B cell (primary cell): Measurements from ENCODE around the gene MOV10L1. TPM values are rescaled to one million over a fixed set of nuclear protein-coding genes. Genes with fewer than 3 reads are reported as not detected.

ENCODE experiments used
- ATAC-seq: fragments of 200-7000 bp; cut with Tn5 transposase; one replicate; pipeline ENCODE4 v1.10.0; 2021; ENCODE audit warnings: low read depth, mild to moderate bottlenecking, moderate number of reproducible peaks, moderate library complexity
- CTCF ChIA-PET: fragments of 350-600 bp; sonication (Branson Sonifier 250); formaldehyde crosslinking; loops from one replicate; lab custom pipeline; 2021; ENCODE audit warnings: antibody characterized with exemption, inconsistent platforms; lab: Charles Lee
- POLR2A ChIA-PET: fragments of 350-600 bp; sonication (Branson Sonifier 250); formaldehyde crosslinking; loops from one replicate; lab custom pipeline; 2021; ENCODE audit warnings: antibody characterized with exemption; lab: Charles Lee
- DNase-seq: peaks from one replicate; pipeline ENCODE4 v3.0.0; 2013
- H2AFZ ChIP-seq: 2 replicates; pipeline ENCODE4 v1.6.1; 2012; ENCODE audit warnings: mild to moderate bottlenecking, low read depth, low read length; ENCODE audit not compliant: insufficient read depth, poor library complexity, severe bottlenecking
- H3K27ac ChIP-seq, 2 donors: 1 replicate in 1 of 2; 2 replicates in 1 of 2; pipeline ENCODE4 v1.5.1; 2012 to 2013; ENCODE audit warnings: low read length in 2 of 2, mild to moderate bottlenecking in 2 of 2, moderate library complexity in 1 of 2
- H3K27me3 ChIP-seq, 4 experiments: fragments of 200-600 bp in 1 of 4; sonication (generic) in 1 of 4; replicated peaks in 1 of 4; 1 replicate in 2 of 4; 2 replicates in 2 of 4; pipeline versions ENCODE4 v1.6.1 to v1.7.0; 2013 to 2016; ENCODE audit warnings: low read length in 3 of 4, mild to moderate bottlenecking in 2 of 4, mixed read lengths in 1 of 4, moderate library complexity in 1 of 4; ENCODE audit not compliant: insufficient read depth in 4 of 4, control insufficient read depth in 3 of 4; ENCODE audit errors: control extremely low read depth in 1 of 4
- H3K36me3 ChIP-seq, 2 experiments: replicated peaks in 1 of 2; 1 replicate in 1 of 2; 2 replicates in 1 of 2; pipeline versions ENCODE4 v1.6.1 to v1.7.1; 2013; ENCODE audit warnings: low read length in 1 of 2; ENCODE audit not compliant: insufficient read depth in 2 of 2, control insufficient read depth in 1 of 2; ENCODE audit errors: control extremely low read depth in 1 of 2, extremely low read depth in 1 of 2
- H3K4me1 ChIP-seq, 2 donors: fragments of 200-600 bp in 1 of 2; sonication (generic) in 1 of 2; 1 replicate in 1 of 2; 2 replicates in 1 of 2; pipeline versions ENCODE4 v1.5.1 to v1.6.1; 2013 to 2017; ENCODE audit warnings: low read length in 2 of 2; ENCODE audit not compliant: control insufficient read depth in 2 of 2, insufficient read depth in 2 of 2
- H3K4me2 ChIP-seq: replicated peaks from 2 replicates; pipeline ENCODE3; 2012; ENCODE audit warnings: mild to moderate bottlenecking, low read depth, low read length; ENCODE audit not compliant: poor library complexity, severe bottlenecking
- H3K4me3 ChIP-seq, 5 experiments: fragments of 200-600 bp in 1 of 5; sonication (generic) in 1 of 5; 1 replicate in 3 of 5; 2 replicates in 2 of 5; pipeline versions ENCODE4 v1.5.1 to v1.7.0; 2011 to 2016; ENCODE audit warnings: low read length in 4 of 5, mild to moderate bottlenecking in 4 of 5, low read depth in 2 of 5, control low read depth in 1 of 5, moderate library complexity in 1 of 5; ENCODE audit not compliant: insufficient read depth in 1 of 5; ENCODE audit errors: control extremely low read depth in 1 of 5, extremely low read depth in 1 of 5
- H3K79me2 ChIP-seq: fragments of 200-600 bp; sonication (generic); one replicate; pipeline ENCODE4 v1.6.0; 2016; ENCODE audit warnings: low read length; ENCODE audit not compliant: control insufficient read depth, insufficient read depth
- H3K9ac ChIP-seq: fragments of 200-600 bp; sonication (generic); 2 replicates; pipeline ENCODE4 v1.6.1; 2017; ENCODE audit warnings: mild to moderate bottlenecking, low read length, moderate library complexity
- H3K9me3 ChIP-seq, 3 donors: one replicate each; pipeline versions ENCODE4 v1.6.1 to v1.7.1; 2013; ENCODE audit warnings: low read length in 2 of 3; ENCODE audit not compliant: control insufficient read depth in 2 of 3, insufficient read depth in 1 of 3; ENCODE audit errors: control extremely low read depth in 1 of 3
- H4K20me1 ChIP-seq: 2 replicates; pipeline ENCODE4 v1.6.0; 2012; ENCODE audit warnings: mild to moderate bottlenecking, low read length; ENCODE audit not compliant: insufficient read depth, control insufficient read depth, poor library complexity, severe bottlenecking
- H3K27ac Mint-ChIP-seq: one replicate; pipeline ENCODE4 v1.8.0; 2021; ENCODE audit warnings: mixed read lengths
- H3K27me3 Mint-ChIP-seq: one replicate; pipeline ENCODE4 v1.8.0; 2021; ENCODE audit warnings: mixed read lengths
- H3K4me1 Mint-ChIP-seq: one replicate; pipeline ENCODE4 v1.8.0; 2021; ENCODE audit warnings: mixed read lengths
- H3K4me3 Mint-ChIP-seq: one replicate; pipeline ENCODE4 v1.8.0; 2021; ENCODE audit warnings: mixed read lengths
- H3K9me3 Mint-ChIP-seq: one replicate; pipeline ENCODE4 v1.8.0; 2022; ENCODE audit warnings: mixed read lengths; ENCODE audit not compliant: insufficient read depth
- CTCF ChIP-seq: fragments of 200-600 bp; IDR thresholded peaks from one replicate; pipeline ENCODE4 v1.8.0; 2022; ENCODE audit warnings: antibody characterized with exemption, mild to moderate bottlenecking
- EZH2 ChIP-seq: IDR thresholded peaks from 2 replicates; pipeline ENCODE4 v1.6.1; 2012; ENCODE audit warnings: borderline replicate concordance, low read depth, mild to moderate bottlenecking, moderate library complexity, low read length; ENCODE audit not compliant: insufficient read depth, poor library complexity, severe bottlenecking
- WGBS: methylation state at CpG from one replicate; pipeline ENCODE4 v1.1.5; 2013; ENCODE audit warnings: missing lambda C conversion rate; ENCODE audit not compliant: insufficient coverage; 5-methylcytosine and 5-hydroxymethylcytosine counted together
- intact Hi-C: fragments of 100-400 bp; cut with micrococcal nuclease; formaldehyde crosslinking; loops from one replicate; pipeline ENCODE4 v1.10.0; 2022
- polyA minus RNA-seq: library from RNA; depleted of rRNA, polyadenylated mRNA; stranded (reverse); fragments of >200 nt; gene quantifications from 2 replicates; pipeline ENCODE4 v1.2.3, GENCODE V29; 2012
- polyA plus RNA-seq: library from polyadenylated mRNA; depleted of rRNA; stranded (reverse); fragments of >200 nt; gene quantifications from 2 replicates; pipeline ENCODE4 v1.2.3, GENCODE V29; 2012
- total RNA-seq, 2 donors: library from RNA; stranded (reverse); fragments of 120-200 nt in 1 of 2; gene quantifications; 1 replicate in 1 of 2; 2 replicates in 1 of 2; pipeline versions ENCODE4 v1.2.3 to v1.2.4, GENCODE V29; 2013 to 2022

The MOV10L1 gene
- not detected in 2 replicates for total RNA-seq
- not detected for total RNA-seq (2013)
- polyA plus RNA-seq, result not detected in 2 replicates
- not detected in 2 replicates for polyA minus RNA-seq

DNA sequence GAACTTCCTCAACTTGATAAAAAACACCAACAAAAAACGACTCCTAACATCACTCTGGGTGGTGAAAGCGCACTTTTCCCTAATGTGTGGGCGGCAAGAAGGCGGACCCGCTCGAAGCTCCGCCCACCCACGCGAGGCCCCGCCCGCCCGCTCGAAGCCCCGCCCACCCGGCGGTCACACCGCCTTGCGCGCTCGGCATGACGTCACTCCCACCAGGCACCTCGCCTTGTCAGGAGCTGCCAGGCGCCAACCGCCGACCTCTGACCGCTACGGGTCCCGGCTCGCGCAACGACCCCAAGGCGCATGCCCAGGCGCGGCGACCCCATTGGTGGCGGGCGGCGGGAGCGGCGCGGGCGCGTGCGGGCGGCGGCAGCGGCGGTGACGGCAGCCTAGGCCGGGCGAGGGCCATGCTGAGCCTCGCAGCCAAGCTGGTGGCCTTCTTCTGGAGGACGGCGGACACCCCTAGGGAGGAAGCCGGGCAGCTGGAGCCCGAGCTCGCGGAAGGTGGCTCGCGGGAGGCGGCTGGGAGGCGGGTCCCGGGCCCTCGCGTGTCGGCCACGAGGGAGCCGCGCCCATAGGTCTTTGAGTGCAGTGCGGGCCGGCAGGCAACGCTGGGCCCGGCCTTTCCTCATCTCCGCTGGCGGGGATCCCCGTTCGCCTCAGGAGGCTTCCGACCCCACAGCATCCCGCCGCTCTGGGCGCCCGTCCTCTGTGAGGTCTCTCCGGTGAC is at the start of gene MOV10L1:
Gene MOV10L1, plus strand, starts transcription at position 325 of the 730 bp plus-strand sequence. Its CDS starts 83 bp downstream, at position 408.
- DNase-seq, result no peak
- H3K4me3 ChIP-seq, result no peak within 1 kb of the TSS
- H3K9ac ChIP-seq, result no peak within 1 kb of the TSS
- H3K9me3 Mint-ChIP-seq, result peaks cover 3% of the 10 kb centered on the region
- peaks cover 0 to 21% (median 3%) of the 10 kb centered on the region in 4 experiments for H3K27me3 ChIP-seq
- no peak within 1 kb of the TSS for H2AFZ ChIP-seq
- ChIA-PET POLR2A (no interaction called here), CTCF (no interaction called here)
- intact Hi-C loops, result no loop called here
- no peaks in the 10 kb centered on the region for H3K36me3 ChIP-seq
- H3K4me1 Mint-ChIP-seq, result peaks cover 3% of the 10 kb centered on the region
- no peaks in the 10 kb centered on the region for H3K79me2 ChIP-seq
- no peak within 1 kb of the TSS for H3K27ac ChIP-seq
- H3K9me3 ChIP-seq, result peaks cover 0 to 31% (median 15%) of the 10 kb centered on the region in 3 donors
- TF ChIP-seq CTCF (no peak), EZH2 (no peak)
- no peak within 1 kb of the TSS for H3K4me2 ChIP-seq
- ATAC-seq, result no peak
- no peaks in the 10 kb centered on the region for H4K20me1 ChIP-seq
- H3K27me3 Mint-ChIP-seq, result peaks cover 15% of the 10 kb centered on the region
- WGBS, result 72% methylated on average over 83 of the region's 83 CpGs
- no peaks in the 10 kb centered on the region for H3K4me1 ChIP-seq
- H3K27ac Mint-ChIP-seq, result no peak within 1 kb of the TSS
- no peak within 1 kb of the TSS for H3K4me3 Mint-ChIP-seq

GRCh38 chr22:50040717-50041116 is 49.1 kb upstream of the MOV10L1 start:
- Histone ChIP-seq H3K36me3 (no peaks in the 10 kb centered on the region), H3K9me3 (peaks cover 0 to 13% (median 5%) of the 10 kb centered on the region in 3 donors), H4K20me1 (no peaks in the 10 kb centered on the region), H3K4me3 (no peak overlapping the region), H3K27ac (no peak overlapping the region), H3K4me2 (no peak overlapping the region), H3K4me1 (no peaks in the 10 kb centered on the region), H2AFZ (no peak overlapping the region), H3K9ac (no peak overlapping the region), H3K79me2 (no peaks in the 10 kb centered on the region), H3K27me3 (peaks cover 0 to 5% (median 0%) of the 10 kb centered on the region in 4 experiments)
- ChIA-PET POLR2A (no interaction called here), CTCF (no interaction called here)
- DNase-seq, result no peak
- intact Hi-C loops, result no loop called here
- peaks cover 18% of the 10 kb centered on the region for H3K27me3 Mint-ChIP-seq
- no peak overlapping the region for H3K4me3 Mint-ChIP-seq
- H3K27ac Mint-ChIP-seq, result no peak overlapping the region
- H3K4me1 Mint-ChIP-seq, result no peaks in the 10 kb centered on the region
- ATAC-seq, result no peak
- peaks cover 5% of the 10 kb centered on the region for H3K9me3 Mint-ChIP-seq
- TF ChIP-seq EZH2 (no peak), CTCF (no peak)
- WGBS, result 98% methylated on average over 7 of the region's 7 CpGs
